HCT116 (cell line): ENCODE measurements around the gene HSDL2. TPM values are rescaled to one million over a fixed set of nuclear protein-coding genes. Genes with fewer than 3 reads are reported as not detected.

ENCODE experiments used
- ATAC-seq: fragments of 200-7000 bp; cut with Tn5 transposase; 2 replicates; pipeline ENCODE4 v1.9.1; 2020; ENCODE audit warnings: mild to moderate bottlenecking, moderate library complexity
- BruUV-seq: library from RNA; stranded (reverse); fragments of 400-500 nt; replicated peaks from 2 replicates; lab custom pipeline; 2021; lab: Mats Ljungman, UMichigan
- CTCF ChIA-PET: fragments of 300-600 bp; sonication (Branson Sonifier 250); formaldehyde crosslinking; loops from one replicate; lab custom pipeline; 2021; ENCODE audit warnings: antibody characterized with exemption; lab: Charles Lee
- POLR2A ChIA-PET: fragments of 300-600, 350-600 bp; sonication (Branson Sonifier 250); formaldehyde crosslinking; loops from one replicate; lab custom pipeline; 2021; ENCODE audit warnings: antibody characterized with exemption; lab: Charles Lee
- RAD21 ChIA-PET, 2 experiments: fragments of 300-600 bp; sonication (Branson Sonifier 250); formaldehyde crosslinking; loops; one replicate each; lab custom pipeline; 2023; ENCODE audit warnings: low total read pairs in 2 of 2; ENCODE audit not compliant: uncharacterized antibody in 2 of 2, unreplicated experiment in 2 of 2, low non-redundant PET in 1 of 2; lab: Charles Lee
- DNase-seq: peaks from one replicate; pipeline ENCODE4 v3.0.0-alpha.2; 2010; ENCODE audit warnings: low read depth, low spot score
- H2AFZ ChIP-seq: fragments of 200-600 bp; shearing (Covaris generic), sonication (generic); 2 replicates; pipeline ENCODE4 v1.6.1; 2017; ENCODE audit warnings: low read depth, mixed run types, mixed read lengths, antibody characterized with exemption, low read length; ENCODE audit not compliant: poor library complexity, severe bottlenecking
- H3K27ac ChIP-seq: 2 replicates; pipeline ENCODE4 v1.5.1; 2012; ENCODE audit warnings: low read depth, low read length
- H3K27me3 ChIP-seq: fragments of 200-600 bp; sonication (generic); 2 replicates; pipeline ENCODE4 v1.6.1; 2016; ENCODE audit warnings: mixed run types, low read length, mixed read lengths; ENCODE audit not compliant: insufficient read depth
- H3K36me3 ChIP-seq, 2 experiments: fragments of 200-500 bp in 1 of 2; fragments of 200-600 bp in 1 of 2; sonication (Bioruptor generic) in 1 of 2; sonication (generic) in 1 of 2; 2 replicates each; pipeline versions ENCODE4 v1.5.1 to v1.6.1; 2014 to 2016; ENCODE audit warnings: low read length in 2 of 2, inconsistent platforms in 1 of 2, mixed read lengths in 1 of 2, mixed run types in 1 of 2; ENCODE audit not compliant: insufficient read depth in 2 of 2, control insufficient read depth in 1 of 2
- H3K4me1 ChIP-seq, 2 experiments: fragments of 200-600 bp in 1 of 2; sonication (generic) in 1 of 2; 2 replicates each; pipeline versions ENCODE4 v1.5.1 to v1.6.1; 2012 to 2017; ENCODE audit warnings: low read length in 2 of 2, inconsistent platforms in 1 of 2, mild to moderate bottlenecking in 1 of 2, mixed read lengths in 1 of 2, mixed run types in 1 of 2, moderate library complexity in 1 of 2; ENCODE audit not compliant: insufficient read depth in 2 of 2, control insufficient read depth in 1 of 2
- H3K4me2 ChIP-seq: fragments of 200-600 bp; sonication (generic); 2 replicates; pipeline ENCODE4 v1.6.1; 2017; ENCODE audit warnings: mixed run types, low read length, mixed read lengths
- H3K4me3 ChIP-seq, 2 experiments: fragments of 200-600 bp in 1 of 2; sonication (generic) in 1 of 2; replicated peaks in 1 of 2; 2 replicates each; pipeline ENCODE4 v1.5.1; 2011 to 2016; ENCODE audit warnings: low read length in 2 of 2, control low read depth in 1 of 2, low read depth in 1 of 2, mild to moderate bottlenecking in 1 of 2, mixed read lengths in 1 of 2, mixed run types in 1 of 2
- H3K79me2 ChIP-seq: fragments of 200-600 bp; sonication (generic); 2 replicates; pipeline ENCODE4 v1.6.1; 2017; ENCODE audit warnings: mild to moderate bottlenecking, mixed run types, low read length, moderate library complexity, mixed read lengths; ENCODE audit not compliant: insufficient read depth
- H3K9ac ChIP-seq: fragments of 200-600 bp; sonication (generic); 2 replicates; pipeline ENCODE4 v1.6.1; 2016; ENCODE audit warnings: low read length, mixed read lengths
- H3K9me2 ChIP-seq: fragments of 200-600 bp; sonication (generic), shearing (Covaris generic); 2 replicates; pipeline ENCODE4 v1.6.1; 2017; ENCODE audit warnings: mixed run types, mild to moderate bottlenecking, moderate library complexity; ENCODE audit not compliant: insufficient read depth
- H3K9me3 ChIP-seq, 2 experiments: fragments of 200-500 bp in 1 of 2; fragments of 200-600 bp in 1 of 2; sonication (Bioruptor generic) in 1 of 2; sonication (generic) in 1 of 2; 2 replicates each; pipeline ENCODE4 v1.6.1; 2014 to 2017; ENCODE audit warnings: low read length in 2 of 2, mixed read lengths in 2 of 2, inconsistent platforms in 1 of 2, low read depth in 1 of 2, mild to moderate bottlenecking in 1 of 2, mixed run types in 1 of 2, moderate library complexity in 1 of 2; ENCODE audit not compliant: control insufficient read depth in 1 of 2, insufficient read depth in 1 of 2
- H4K20me1 ChIP-seq: fragments of 200-600 bp; sonication (generic), shearing (Covaris generic); 2 replicates; pipeline ENCODE4 v1.6.1; 2017; ENCODE audit warnings: mixed run types, mild to moderate bottlenecking, moderate library complexity; ENCODE audit not compliant: insufficient read depth
- ATF3 ChIP-seq: IDR thresholded peaks from 2 replicates; pipeline ENCODE4 v1.6.1; 2012
- CTCF ChIP-seq, 3 experiments: fragments of 200-600 bp in 1 of 3; sonication (generic) in 1 of 3; IDR thresholded peaks in 2 of 3; conservative IDR thresholded peaks in 1 of 3; 2 replicates each; pipeline ENCODE4 v1.5.1; 2012 to 2017; ENCODE audit warnings: low read depth in 2 of 3, low read length in 2 of 3, antibody characterized with exemption in 1 of 3, borderline replicate concordance in 1 of 3, control low read depth in 1 of 3, mild to moderate bottlenecking in 1 of 3, mixed read lengths in 1 of 3, mixed run types in 1 of 3, moderate library complexity in 1 of 3; ENCODE audit not compliant: insufficient read depth in 1 of 3
- ELF1 ChIP-seq: IDR thresholded peaks from 2 replicates; pipeline ENCODE4 v1.6.1; 2012; ENCODE audit warnings: low read depth, borderline replicate concordance
- EZH2phosphoT487 ChIP-seq: fragments of 200-600 bp; IDR thresholded peaks from 2 replicates; pipeline ENCODE4 v1.6.1; 2018; ENCODE audit warnings: antibody characterized with exemption, borderline replicate concordance
- JUND ChIP-seq: IDR thresholded peaks from 2 replicates; pipeline ENCODE4 v1.6.1; 2012
- RAD21 ChIP-seq: IDR thresholded peaks from 2 replicates; pipeline ENCODE4 v1.6.1; 2012; ENCODE audit warnings: low read depth, mild to moderate bottlenecking
- SIN3A ChIP-seq: IDR thresholded peaks from 2 replicates; pipeline ENCODE4 v1.6.1; 2012; ENCODE audit warnings: low read depth
- SP1 ChIP-seq: IDR thresholded peaks from 2 replicates; pipeline ENCODE4 v1.6.1; 2012; ENCODE audit warnings: low read depth
- SRF ChIP-seq: IDR thresholded peaks from 2 replicates; pipeline ENCODE4 v1.6.1; 2012; ENCODE audit warnings: low read depth
- YY1 ChIP-seq: IDR thresholded peaks from 2 replicates; pipeline ENCODE4 v1.6.1; 2011; ENCODE audit warnings: low read length, low read depth, moderate library complexity, mild to moderate bottlenecking; ENCODE audit not compliant: insufficient replicate concordance; ENCODE audit errors: extremely low read depth
- ZFX ChIP-seq: fragments of 450-650 bp; IDR thresholded peaks from 2 replicates; pipeline ENCODE4 v1.6.1; 2017
- ZNF274 ChIP-seq: fragments of 200-500 bp; sonication (Bioruptor generic); IDR thresholded peaks from 2 replicates; pipeline ENCODE4 v1.6.1; 2014; ENCODE audit warnings: mild to moderate bottlenecking, low read depth, low read length, inconsistent platforms
- intact Hi-C: fragments of 100-400 bp; cut with micrococcal nuclease; formaldehyde crosslinking; loops from 2 replicates; pipeline ENCODE4 v1.10.0; 2022
- total RNA-seq: library from RNA; stranded (reverse); gene quantifications from one replicate; pipeline ENCODE4 v1.2.1, GENCODE V29; 2021; ENCODE audit not compliant: unreplicated experiment

Gene HSDL2
- total RNA-seq, 1 experiment from 2014 or later, result 33.9 TPM

- TF ChIP-seq ZNF274, result no peak
- no peak for TF ChIP-seq ZFX
- TF ChIP-seq YY1, result no peak
- TF ChIP-seq SRF, result no peak
- TF ChIP-seq EZH2phosphoT487, result no peak
Measured at GRCh38 chr9:112502175-112502946, 122.5 kb downstream of the HSDL2 start (continued).

GRCh38 chr9:112503170-112503569 is 123.3 kb downstream of the HSDL2 start:
- CTCF ChIA-PET, result no interaction called here
- BruUV-seq, result no TSS peak
- H3K79me2 ChIP-seq, result peaks cover 33% of the 10 kb centered on the region
- TF ChIP-seq YY1, result no peak
- no peak for TF ChIP-seq ZFX
- TF ChIP-seq ZNF274, result no peak
- TF ChIP-seq SIN3A, result no peak
- no peak for TF ChIP-seq ELF1
- TF ChIP-seq SP1, result no peak
- no peak for TF ChIP-seq RAD21
- TF ChIP-seq JUND, result no peak
- TF ChIP-seq CTCF (IDR thresholded peaks at IDR 0.05 in 2 of 3, conservative IDR thresholded peaks at IDR 0.05 in 1 of 3; ENCODE audit: borderline replicate concordance in 1 of 3, insufficient read depth in 1 of 3, low read depth in 2 of 3, low read length in 2 of 3), result no peak
- no peak for TF ChIP-seq ATF3
- TF ChIP-seq EZH2phosphoT487, result no peak
- TF ChIP-seq, all 23 proteins: peak for 0
- Histone ChIP-seq H3K4me2 (no peak overlapping the region), H3K36me3 (no peaks in the 10 kb centered on the region), H3K4me1 (no peaks in the 10 kb centered on the region), H3K27ac (no peak overlapping the region), H3K27me3 (no peaks in the 10 kb centered on the region), H4K20me1 (no peaks in the 10 kb centered on the region), H3K9me2 (no peaks in the 10 kb centered on the region), H3K4me3 (no peak overlapping the region), H3K9me3 (no peaks in the 10 kb centered on the region), H3K9ac (no peak overlapping the region), H2AFZ (no peak overlapping the region)
- intact Hi-C loops, result no loop called here
- DNase-seq, result no peak
- POLR2A ChIA-PET, result no interaction called here
- no peak for ATAC-seq
- RAD21 ChIA-PET, result no interaction called here
